GM15510 (cell line): ENCODE results near the gene SPSB4.

Experiments used
- POLR2A ChIP-seq: IDR thresholded peaks from 3 replicates; pipeline ENCODE4 v1.6.1; 2011; ENCODE audit warnings: borderline replicate concordance; ENCODE audit not compliant: insufficient read length; ENCODE audit errors: extremely low read depth

Gene SPSB4

GRCh38 chr3:141047168-141047567, 4.0 kb upstream of the SPSB4 start:
- no peak for TF ChIP-seq POLR2A

GRCh38 chr3:141049681-141050080, 1.5 kb upstream of the SPSB4 start:
- TF ChIP-seq POLR2A, result no peak

- TF ChIP-seq POLR2A, result no peak
Measured at GRCh38 chr3:141051443-141052200, 475 bp downstream of the SPSB4 start.

GRCh38 chr3:141052201-141053069, 1.3 kb downstream of the SPSB4 start:
- no peak for TF ChIP-seq POLR2A

- TF ChIP-seq POLR2A, result no peak
Measured at GRCh38 chr3:141055136-141055535, 4.0 kb downstream of the SPSB4 start.

- TF ChIP-seq POLR2A, result no peak
Measured at GRCh38 chr3:141055536-141056445, 4.6 kb downstream of the SPSB4 start.

- TF ChIP-seq POLR2A, result no peak
Measured at GRCh38 chr3:141056751-141057171, 5.6 kb downstream of the SPSB4 start.

GRCh38 chr3:141057436-141057835, 6.3 kb downstream of the SPSB4 start:
- no peak for TF ChIP-seq POLR2A

GRCh38 chr3:141057946-141058800, 7.0 kb downstream of the SPSB4 start:
- TF ChIP-seq POLR2A, result no peak

- no peak for TF ChIP-seq POLR2A
Measured at GRCh38 chr3:141058996-141059395, 7.8 kb downstream of the SPSB4 start.

GRCh38 chr3:141059816-141060215, 8.7 kb downstream of the SPSB4 start:
- TF ChIP-seq POLR2A, result no peak

- TF ChIP-seq POLR2A, result no peak
Measured at GRCh38 chr3:141060327-141060726, 9.2 kb downstream of the SPSB4 start.

GRCh38 chr3:141063831-141064230, 12.7 kb downstream of the SPSB4 start:
- TF ChIP-seq POLR2A, result no peak
